Hypothalamus (tissue), 51 donors: ENCODE results near the gene OSBPL9.
"Not testable (repeated sequence)": the region's sequence is repeated elsewhere in the genome, so short reads cannot be mapped to it uniquely, and the experiment has no call there.

Experiments
- DNase-seq, 51 donors: peaks; one replicate each; lab custom pipeline; 2025; lab: John Stamatoyannopoulos, UW

Gene OSBPL9

DNA sequence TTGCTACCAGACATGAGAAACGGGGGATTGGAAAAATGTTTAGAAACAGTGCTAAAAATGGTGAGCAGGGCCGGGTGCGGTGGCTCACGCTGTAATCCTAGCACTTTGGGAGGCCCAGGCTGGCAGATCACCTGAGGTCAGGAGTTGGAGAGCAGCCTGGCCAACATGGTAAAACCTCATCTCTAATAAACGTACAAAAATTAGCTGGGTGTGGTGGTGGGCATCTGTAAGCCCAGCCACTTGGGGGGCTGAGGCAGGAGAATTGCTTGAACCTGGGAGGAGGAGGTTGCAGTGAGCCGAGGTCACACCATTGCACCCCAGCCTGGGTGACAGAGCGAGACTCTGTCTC lies 116.5 kb downstream of the OSBPL9 start:
- not testable (repeated sequence) for DNase-seq

DNA sequence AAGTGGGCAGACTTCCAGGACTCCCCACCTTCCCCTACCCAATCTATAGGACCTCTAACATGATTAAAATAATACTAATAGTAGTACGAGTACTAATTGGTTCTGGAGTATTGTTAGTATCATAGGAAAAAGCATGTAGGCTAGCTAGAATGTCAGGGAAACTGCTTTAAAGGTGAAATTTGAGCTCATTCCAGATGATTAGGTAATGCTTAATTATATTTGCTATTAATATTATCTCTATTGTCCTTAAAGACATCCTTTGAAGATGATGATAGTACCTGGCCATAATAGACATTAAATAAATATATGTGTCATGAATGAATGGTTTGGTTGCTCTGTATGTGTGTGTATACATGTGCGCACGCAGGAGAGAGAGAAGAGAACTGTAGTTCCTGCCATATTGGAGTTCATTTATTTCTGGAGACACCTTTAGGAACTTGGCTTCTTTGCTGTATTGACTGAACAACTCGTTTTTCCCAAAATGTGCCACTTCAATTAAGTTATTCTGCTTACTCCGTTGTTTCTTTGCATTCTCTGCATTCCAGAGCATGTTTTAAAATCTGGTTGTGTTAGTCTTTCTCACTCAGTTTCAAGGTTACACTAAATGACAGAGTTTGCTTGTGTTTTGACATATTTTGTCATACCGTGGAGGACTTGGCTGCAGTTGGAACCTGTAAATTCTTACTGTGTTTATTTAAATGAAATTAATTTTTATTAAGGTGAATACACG lies 117.1 kb downstream of the OSBPL9 start:
- DNase-seq = no peak

DNA sequence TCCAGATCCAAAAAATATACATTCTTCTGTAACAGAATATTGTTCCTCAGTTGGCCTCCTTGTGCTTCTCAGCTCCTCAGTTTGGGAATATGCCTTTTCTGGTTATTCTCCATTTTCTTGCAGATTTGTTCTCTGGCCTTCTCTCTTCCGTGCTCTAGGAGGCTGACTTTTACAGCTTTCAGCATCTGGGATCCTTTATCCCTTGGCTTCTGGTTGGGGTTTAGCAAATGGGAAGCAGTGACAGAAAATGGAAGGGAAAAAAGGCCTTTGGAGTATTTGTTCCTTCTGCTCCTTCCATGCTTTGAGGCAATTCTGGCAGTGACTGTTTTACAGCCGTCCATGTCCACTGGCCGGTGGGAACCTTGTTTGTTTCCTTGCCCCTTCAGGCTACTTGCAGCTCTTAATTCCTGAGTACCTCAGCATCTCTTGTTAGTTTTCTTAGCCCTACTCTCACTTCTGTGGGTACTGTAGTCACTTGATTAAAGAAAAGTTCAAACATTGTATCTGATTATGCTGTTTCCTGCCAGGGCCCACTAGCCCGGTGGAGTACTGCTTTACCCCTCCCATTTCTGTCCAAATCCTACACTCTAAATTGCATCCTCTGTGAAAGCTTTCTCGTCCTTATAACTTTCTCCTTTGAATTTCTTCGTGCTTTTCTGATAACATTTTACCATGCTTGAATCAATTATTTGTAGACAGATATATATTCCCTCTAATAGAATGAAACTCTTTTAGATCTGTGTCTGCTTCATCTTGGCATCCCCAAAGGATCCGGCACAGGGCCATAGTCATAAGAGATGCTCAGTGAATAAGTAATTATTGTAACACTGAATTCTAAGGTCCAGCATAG lies 118.2 kb downstream of the OSBPL9 start:
- peak in 3 of 51 donors; percentile 3 to 6 (median 5) for DNase-seq

DNA sequence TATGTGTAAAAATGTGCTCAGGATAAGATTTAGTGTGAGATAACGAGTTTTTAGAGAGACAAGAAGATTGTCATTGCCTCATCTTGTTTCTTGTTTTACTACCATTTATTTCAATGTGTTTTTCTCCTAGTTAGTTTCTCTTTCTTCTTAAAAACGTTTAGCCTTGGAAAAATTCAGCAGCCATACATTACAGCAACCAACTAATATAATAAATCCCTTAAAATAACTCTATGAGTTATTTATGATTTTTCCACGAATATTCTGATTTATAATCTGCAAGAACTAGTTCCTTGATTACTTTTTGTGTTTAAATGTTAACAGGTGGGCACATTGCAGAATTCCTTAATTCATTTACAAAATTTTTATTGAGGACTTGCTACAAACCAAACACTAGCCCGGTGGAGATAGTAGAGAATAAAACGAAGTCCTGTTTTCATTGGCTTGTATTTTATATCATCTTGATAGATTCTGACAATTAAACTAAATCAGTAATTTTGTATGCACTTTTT lies 118.9 kb downstream of the OSBPL9 start:
- no peak for DNase-seq

DNA sequence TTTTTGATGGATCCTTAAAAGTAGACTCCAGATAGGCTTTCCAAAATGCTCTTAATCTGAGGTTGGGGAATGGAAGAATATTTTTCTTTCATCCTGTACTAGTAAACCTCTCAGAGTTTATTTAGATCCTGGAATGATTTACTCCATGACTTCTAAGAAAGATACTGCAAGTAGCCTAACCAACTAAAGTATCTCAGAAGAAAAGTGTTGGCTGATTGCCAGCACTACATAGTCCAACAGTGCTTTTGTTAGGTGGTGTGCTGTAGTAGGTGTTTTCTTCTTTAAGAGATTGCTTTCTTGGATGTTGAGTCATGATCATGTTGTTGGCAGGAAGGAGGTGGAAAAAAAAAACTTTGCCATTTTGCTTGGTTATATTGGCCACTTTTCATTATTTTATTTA lies 119.8 kb downstream of the OSBPL9 start:
- DNase-seq = peak in 1 of 51 donors; percentile 8

GRCh38 chr1:51738681-51739080 lies 121.8 kb downstream of the OSBPL9 start:
- DNase-seq = no peak

- no peak for DNase-seq
Measured at GRCh38 chr1:51740652-51741051, 123.8 kb downstream of the OSBPL9 start.

DNA sequence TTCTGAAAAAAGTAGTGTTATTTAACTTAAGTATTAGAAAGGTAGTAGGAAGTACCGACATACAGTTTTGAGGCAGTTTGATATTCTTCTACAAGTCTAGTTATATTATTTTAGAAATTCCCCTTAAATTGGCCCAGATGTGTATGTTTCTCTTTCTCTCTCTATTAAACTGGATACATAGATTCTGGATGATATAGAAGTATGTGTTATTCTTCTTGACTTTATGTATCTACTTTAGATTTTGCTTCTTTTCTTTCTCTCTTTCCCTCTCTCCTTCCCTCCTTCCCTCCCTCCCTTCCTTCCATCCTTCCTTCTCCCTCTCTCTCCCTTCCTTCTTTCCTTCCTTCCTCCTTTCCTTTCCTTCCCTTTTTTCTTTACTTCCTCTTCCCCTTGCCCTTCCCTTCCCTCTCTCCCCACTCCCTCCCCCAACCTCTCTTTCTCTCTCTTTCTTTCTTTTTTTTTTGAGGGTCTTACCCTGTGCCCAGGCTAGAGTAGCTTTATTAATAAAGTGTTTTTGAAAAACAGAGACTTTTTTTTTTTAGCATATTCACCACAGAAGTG lies 124.3 kb downstream of the OSBPL9 start:
- no peak for DNase-seq

GRCh38 chr1:51744506-51745303 lies 127.8 kb downstream of the OSBPL9 start:
- DNase-seq = no peak

DNA sequence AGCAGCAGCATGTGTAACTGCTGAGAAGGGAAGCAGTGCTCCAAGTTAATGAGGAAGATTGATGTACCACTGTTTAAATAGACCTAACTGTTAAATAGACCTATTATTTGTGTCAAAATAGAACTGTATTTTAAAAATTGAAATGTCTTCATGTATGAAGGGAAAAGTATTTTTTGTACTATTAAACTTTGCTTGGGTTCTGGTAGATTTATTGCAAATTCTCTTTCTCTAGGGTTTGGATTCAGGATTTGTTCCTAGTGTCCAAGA lies 128.3 kb downstream of the OSBPL9 start:
- DNase-seq = no peak

DNA sequence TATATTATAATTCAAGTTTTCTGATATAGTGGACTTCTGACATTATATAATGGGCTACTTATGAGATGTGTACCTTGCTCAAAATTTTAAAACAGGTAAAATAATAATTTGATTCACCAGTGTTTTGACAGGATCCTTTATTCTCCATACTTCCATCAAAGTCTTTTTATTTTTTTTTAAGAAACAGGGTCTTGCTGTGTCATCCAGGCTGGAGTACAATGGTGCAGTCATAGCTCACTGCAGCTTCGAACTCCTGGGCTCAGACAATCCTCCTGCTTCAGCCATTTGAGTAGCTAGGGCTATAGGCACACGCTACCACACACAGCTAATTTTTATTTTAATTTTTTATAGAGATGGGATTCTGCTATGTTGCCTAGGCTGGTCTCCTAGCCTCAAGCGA lies 132.3 kb downstream of the OSBPL9 start:
- DNase-seq = no peak

- no peak for DNase-seq
Measured at GRCh38 chr1:51750218-51750617, 133.3 kb downstream of the OSBPL9 start.

GRCh38 chr1:51750729-51751128 lies 133.8 kb downstream of the OSBPL9 start:
- DNase-seq = no peak

GRCh38 chr1:51752073-51752948 lies 135.4 kb downstream of the OSBPL9 start:
- DNase-seq = no peak

GRCh38 chr1:51753969-51754368 lies 137.1 kb downstream of the OSBPL9 start:
- DNase-seq = no peak

GRCh38 chr1:51754666-51755065 lies 137.8 kb downstream of the OSBPL9 start:
- no peak for DNase-seq

GRCh38 chr1:51755437-51755836 lies 138.5 kb downstream of the OSBPL9 start:
- DNase-seq = no peak

- no peak for DNase-seq
Measured at GRCh38 chr1:51756290-51756689, 139.4 kb downstream of the OSBPL9 start.

- no peak for DNase-seq
Measured at GRCh38 chr1:51758310-51758709, 141.4 kb downstream of the OSBPL9 start.

DNA sequence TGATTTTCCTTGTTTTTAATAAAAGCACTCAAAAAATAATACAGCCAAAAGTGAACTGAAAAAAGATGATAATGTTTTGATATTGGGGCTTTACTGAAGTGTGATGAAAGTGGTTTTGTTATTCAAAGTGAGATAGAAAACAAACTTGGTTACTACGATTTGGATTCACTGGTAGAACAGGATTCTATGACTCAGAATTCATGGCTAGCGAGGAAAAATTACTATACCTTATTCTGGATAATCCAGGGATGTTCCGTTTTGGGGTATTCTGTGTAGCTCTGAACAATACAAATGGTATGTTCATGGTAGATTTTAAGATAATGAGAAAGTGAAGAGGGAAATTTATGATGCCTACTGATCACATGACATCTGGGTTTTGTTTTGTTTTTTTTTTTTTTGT lies 144.0 kb downstream of the OSBPL9 start:
- no peak for DNase-seq
